ENCODE results near the gene CACNA1H. TPM values are rescaled to one million over a fixed set of nuclear protein-coding genes. Genes with fewer than 3 reads are reported as not detected.
A peak's percentile ranks its signal among the peaks of the same experiment; 100 is the strongest.

The CACNA1H gene
- total RNA-seq, 6 experiments from 2014 or later, result 0.56 to 14.0 (median 5.0) TPM

DNA sequence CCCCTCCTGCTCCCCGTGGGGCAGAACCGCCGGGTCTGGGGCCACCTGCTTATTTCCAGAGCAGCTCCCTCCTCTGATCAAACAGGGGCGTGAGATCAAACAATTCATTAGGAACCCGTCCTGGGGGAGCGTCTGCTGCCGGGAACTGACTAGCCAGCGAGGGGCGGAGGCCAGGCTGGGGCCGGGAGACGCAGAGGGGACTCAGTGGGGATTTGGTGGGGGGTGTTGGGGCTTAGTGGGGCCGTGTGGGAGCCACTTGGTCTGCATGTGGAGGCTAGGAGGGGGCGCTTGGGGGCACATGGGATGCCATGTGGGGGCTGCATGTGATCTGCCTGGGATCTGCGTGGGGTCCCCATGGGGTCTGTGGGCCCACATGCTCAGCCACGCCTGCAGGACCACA, 20.5 kb upstream of the CACNA1H start:
- intact Hi-C loops (cut with DNase I), result no loop called here
- ATAC-seq, result no peak
- no peaks in the 10 kb centered on the region for H3K27me3 ChIP-seq
- H3K36me3 ChIP-seq, result no peaks in the 10 kb centered on the region
- 67% methylated on average over 6 of the region's 15 CpGs for WGBS (ENCODE audit: insufficient coverage, low coverage, low lambda C conversion rate, missing lambda C conversion rate)
- TF ChIP-seq, protein P1, sequence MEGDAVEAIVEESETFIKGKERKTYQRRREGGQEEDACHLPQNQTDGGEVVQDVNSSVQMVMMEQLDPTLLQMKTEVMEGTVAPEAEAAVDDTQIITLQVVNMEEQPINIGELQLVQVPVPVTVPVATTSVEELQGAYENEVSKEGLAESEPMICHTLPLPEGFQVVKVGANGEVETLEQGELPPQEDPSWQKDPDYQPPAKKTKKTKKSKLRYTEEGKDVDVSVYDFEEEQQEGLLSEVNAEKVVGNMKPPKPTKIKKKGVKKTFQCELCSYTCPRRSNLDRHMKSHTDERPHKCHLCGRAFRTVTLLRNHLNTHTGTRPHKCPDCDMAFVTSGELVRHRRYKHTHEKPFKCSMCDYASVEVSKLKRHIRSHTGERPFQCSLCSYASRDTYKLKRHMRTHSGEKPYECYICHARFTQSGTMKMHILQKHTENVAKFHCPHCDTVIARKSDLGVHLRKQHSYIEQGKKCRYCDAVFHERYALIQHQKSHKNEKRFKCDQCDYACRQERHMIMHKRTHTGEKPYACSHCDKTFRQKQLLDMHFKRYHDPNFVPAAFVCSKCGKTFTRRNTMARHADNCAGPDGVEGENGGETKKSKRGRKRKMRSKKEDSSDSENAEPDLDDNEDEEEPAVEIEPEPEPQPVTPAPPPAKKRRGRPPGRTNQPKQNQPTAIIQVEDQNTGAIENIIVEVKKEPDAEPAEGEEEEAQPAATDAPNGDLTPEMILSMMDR (IDR thresholded peaks at IDR 0.05), result no peak
- no peak for TF ChIP-seq POLR2A (IDR thresholded peaks at IDR 0.05)
- no peaks in the 10 kb centered on the region for H3K9me3 ChIP-seq
- H3K4me3 ChIP-seq, result no peak overlapping the region
- peaks cover 0 to 26% (median 11%) of the 10 kb centered on the region in 4 donors for H3K4me1 ChIP-seq
- no peak for DNase-seq
- no peak overlapping the region for H3K27ac ChIP-seq

DNA sequence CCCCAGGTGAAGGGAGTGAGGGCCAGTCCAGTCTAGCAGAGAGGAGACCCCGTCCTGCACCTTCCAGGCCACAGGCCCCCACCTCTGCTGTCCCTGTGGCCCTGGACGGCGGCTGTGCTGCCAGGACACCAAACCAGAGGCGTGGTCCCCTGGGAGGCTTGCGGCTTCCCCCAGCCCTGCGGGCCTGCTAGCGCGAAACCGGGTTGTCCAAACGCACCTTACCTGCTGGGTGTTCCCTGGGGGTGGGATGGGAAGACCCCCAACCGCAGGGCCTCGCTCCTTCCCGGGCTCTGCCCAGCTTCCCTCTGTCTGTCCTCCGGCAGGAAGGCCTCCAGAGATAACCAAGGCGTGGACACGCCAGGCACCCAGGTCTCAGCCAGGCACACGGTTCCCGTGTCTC, 19.6 kb upstream of the CACNA1H start:
- no peaks in the 10 kb centered on the region for H3K27me3 ChIP-seq
- intact Hi-C loops (cut with DNase I), result no loop called here
- no peaks in the 10 kb centered on the region for H3K9me3 ChIP-seq
- no peaks in the 10 kb centered on the region for H3K36me3 ChIP-seq
- peaks cover 0 to 26% (median 11%) of the 10 kb centered on the region in 4 donors for H3K4me1 ChIP-seq
- WGBS (ENCODE audit: insufficient coverage, low coverage, low lambda C conversion rate, missing lambda C conversion rate), result 90% methylated on average over 2 of the region's 18 CpGs
- TF ChIP-seq, protein P1 (IDR thresholded peaks at IDR 0.05), result no peak
- TF ChIP-seq POLR2A (IDR thresholded peaks at IDR 0.05), result no peak
- no peak for ATAC-seq
- DNase-seq, result no peak
- no peak overlapping the region for H3K4me3 ChIP-seq
- no peak overlapping the region for H3K27ac ChIP-seq

- 63% methylated on average over 9 of the region's 30 CpGs for WGBS (ENCODE audit: insufficient coverage, low coverage, low lambda C conversion rate, missing lambda C conversion rate)
- intact Hi-C loops (cut with DNase I), result no loop called here
- Histone ChIP-seq H3K27me3 (no peaks in the 10 kb centered on the region), H3K4me3 (no peak overlapping the region), H3K27ac (no peak overlapping the region), H3K36me3 (no peaks in the 10 kb centered on the region), H3K9me3 (no peaks in the 10 kb centered on the region), H3K4me1 (peaks cover 0 to 26% (median 11%) of the 10 kb centered on the region in 4 donors)
- ATAC-seq, result peak; percentile 8 to 21 (median 15)
- TF ChIP-seq POLR2A (IDR thresholded peaks at IDR 0.05), result no peak
- TF ChIP-seq, protein P1 (IDR thresholded peaks at IDR 0.05), result no peak
- no peak for DNase-seq
These were observed 18.9 kb upstream of the CACNA1H start for GRCh38 chr16:1133810-1134520.

GRCh38 chr16:1134776-1135458, 18.0 kb upstream of the CACNA1H start:
- ATAC-seq (peak; percentile 72 to 79 (median 76)), DNase-seq (peak; percentile 64 to 83 (median 76))
- intact Hi-C loops (cut with DNase I), result no loop called here
- TF ChIP-seq, protein P1 (IDR thresholded peaks at IDR 0.05), result no peak
- no peak for TF ChIP-seq POLR2A (IDR thresholded peaks at IDR 0.05)
- Histone ChIP-seq H3K4me1 (peaks cover 0 to 26% (median 11%) of the 10 kb centered on the region in 4 donors), H3K27me3 (no peaks in the 10 kb centered on the region), H3K4me3 (peak overlapping the region in 2 of 3 donors; percentile 9 to 16), H3K36me3 (no peaks in the 10 kb centered on the region), H3K9me3 (no peaks in the 10 kb centered on the region), H3K27ac (peak overlapping the region in 2 of 3 donors; percentile 65 to 72)
- WGBS (ENCODE audit: insufficient coverage, low coverage, low lambda C conversion rate, missing lambda C conversion rate), result 27% methylated on average over 15 of the region's 30 CpGs

All from right lobe of liver (tissue), 6 donors.